ENCODE measurements around the gene PRDM16.

Gene PRDM16

GRCh38 chr1:3198371-3199271, 129.6 kb downstream of the PRDM16 start:
- H3K27me3 ChIP-seq (replicated peaks; ENCODE audit: control insufficient read depth, insufficient read depth, low read length) = no peaks in the 10 kb centered on the region
- H3K4me3 ChIP-seq (replicated peaks; ENCODE audit: low read depth, low read length) = no peak overlapping the region
- no peaks in the 10 kb centered on the region for H3K36me3 ChIP-seq (ENCODE audit: control insufficient read depth, insufficient read depth, low read length)
- no peak for DNase-seq (ENCODE audit: extremely low read depth, insufficient read length)
- no peak for TF ChIP-seq CTCF (IDR thresholded peaks at IDR 0.05; ENCODE audit: insufficient read depth, low read length, poor library complexity, severe bottlenecking)

GRCh38 chr1:3204725-3205124, 135.7 kb downstream of the PRDM16 start:
- H3K36me3 ChIP-seq (ENCODE audit: control insufficient read depth, insufficient read depth, low read length) = no peaks in the 10 kb centered on the region
- no peak for DNase-seq (ENCODE audit: extremely low read depth, insufficient read length)
- no peak for TF ChIP-seq CTCF (IDR thresholded peaks at IDR 0.05; ENCODE audit: insufficient read depth, low read length, poor library complexity, severe bottlenecking)
- no peaks in the 10 kb centered on the region for H3K27me3 ChIP-seq (replicated peaks; ENCODE audit: control insufficient read depth, insufficient read depth, low read length)
- H3K4me3 ChIP-seq (replicated peaks; ENCODE audit: low read depth, low read length) = no peak overlapping the region

- Histone ChIP-seq H3K27me3 (replicated peaks; ENCODE audit: control insufficient read depth, insufficient read depth, low read length) (no peaks in the 10 kb centered on the region), H3K36me3 (ENCODE audit: control insufficient read depth, insufficient read depth, low read length) (no peaks in the 10 kb centered on the region), H3K4me3 (replicated peaks; ENCODE audit: low read depth, low read length) (no peak overlapping the region)
- no peak for TF ChIP-seq CTCF (IDR thresholded peaks at IDR 0.05; ENCODE audit: insufficient read depth, low read length, poor library complexity, severe bottlenecking)
- DNase-seq (ENCODE audit: extremely low read depth, insufficient read length) = no peak
Measured at GRCh38 chr1:3205815-3206214, 136.8 kb downstream of the PRDM16 start.

GRCh38 chr1:3206696-3207095, 137.7 kb downstream of the PRDM16 start:
- Histone ChIP-seq H3K4me3 (replicated peaks; ENCODE audit: low read depth, low read length) (no peak overlapping the region), H3K36me3 (ENCODE audit: control insufficient read depth, insufficient read depth, low read length) (no peaks in the 10 kb centered on the region), H3K27me3 (replicated peaks; ENCODE audit: control insufficient read depth, insufficient read depth, low read length) (no peaks in the 10 kb centered on the region)
- no peak for DNase-seq (ENCODE audit: extremely low read depth, insufficient read length)
- TF ChIP-seq CTCF (IDR thresholded peaks at IDR 0.05; ENCODE audit: insufficient read depth, low read length, poor library complexity, severe bottlenecking) = no peak

DNA sequence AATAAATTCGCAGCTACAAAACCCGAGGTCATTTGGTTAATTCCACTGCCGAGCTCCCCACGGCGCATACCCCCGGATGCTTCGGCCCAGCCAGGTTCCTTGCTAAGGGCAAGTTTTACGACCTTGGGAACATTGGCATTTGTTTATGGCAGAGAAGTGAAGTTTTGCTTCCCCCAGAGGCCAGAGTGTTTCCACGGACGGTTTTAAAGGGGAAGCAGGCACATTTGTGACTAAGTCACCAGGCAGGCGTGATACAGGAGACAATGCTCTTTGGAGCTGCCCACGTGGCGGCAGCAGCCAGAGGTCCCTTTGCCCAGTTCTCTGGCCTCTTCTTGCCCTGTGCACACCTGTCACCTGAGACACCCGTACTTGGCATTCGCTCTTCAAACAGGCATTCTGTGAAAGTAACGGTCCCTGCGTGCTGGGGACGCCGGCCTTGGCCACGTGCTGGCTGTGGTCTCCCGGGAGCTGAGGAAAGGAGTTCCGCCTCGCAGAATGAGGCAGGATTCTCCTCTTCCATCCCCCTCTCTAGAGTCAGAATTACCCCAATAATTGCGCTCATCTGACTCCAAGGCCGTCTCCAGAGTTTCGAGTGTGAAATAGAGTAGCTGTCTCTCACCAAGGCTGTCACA, 138.3 kb downstream of the PRDM16 start:
- no peak for DNase-seq (ENCODE audit: extremely low read depth, insufficient read length)
- no peak for TF ChIP-seq CTCF (IDR thresholded peaks at IDR 0.05; ENCODE audit: insufficient read depth, low read length, poor library complexity, severe bottlenecking)
- Histone ChIP-seq H3K4me3 (replicated peaks; ENCODE audit: low read depth, low read length) (no peak overlapping the region), H3K36me3 (ENCODE audit: control insufficient read depth, insufficient read depth, low read length) (no peaks in the 10 kb centered on the region), H3K27me3 (replicated peaks; ENCODE audit: control insufficient read depth, insufficient read depth, low read length) (no peaks in the 10 kb centered on the region)

Measured in GM06990 (cell line).